Measurements from ENCODE around the gene CCDC144A.
A peak's percentile ranks its signal among the peaks of the same experiment; 100 is the strongest.
"Not testable (repeated sequence)": the region's sequence is repeated elsewhere in the genome, so short reads cannot be mapped to it uniquely, and the experiment has no call there.

The CCDC144A gene

GRCh38 chr17:16689731-16690281 lies at the start of gene CCDC144A:
CCDC144A (plus strand) TSS chr17:16690241; CDS start chr17:16690401, 160 bp downstream.
- DNase-seq (ENCODE audit: low read depth in 2 of 2) = peak; percentile 39 to 69

- no peak for DNase-seq (ENCODE audit: low read depth in 2 of 2)
Measured at GRCh38 chr17:16649585-16649984, 40.5 kb upstream of the CCDC144A start.

GRCh38 chr17:16652252-16652651 lies 37.8 kb upstream of the CCDC144A start:
- DNase-seq (ENCODE audit: low read depth in 2 of 2) = no peak

GRCh38 chr17:16652847-16653366 lies 37.1 kb upstream of the CCDC144A start:
- DNase-seq (ENCODE audit: low read depth in 2 of 2) = no peak

GRCh38 chr17:16653367-16654041 lies 36.5 kb upstream of the CCDC144A start, which contains the start of gene ZNF624:
ZNF624 (minus strand) TSS chr17:16653850.
- peak; percentile 75 to 88 for DNase-seq (ENCODE audit: low read depth in 2 of 2)

- DNase-seq (ENCODE audit: low read depth in 2 of 2) = no peak
Measured at GRCh38 chr17:16661217-16661616, 28.8 kb upstream of the CCDC144A start.

GRCh38 chr17:16662936-16663335 lies 27.1 kb upstream of the CCDC144A start:
- no peak for DNase-seq (ENCODE audit: low read depth in 2 of 2)

GRCh38 chr17:16666553-16666906 lies 23.5 kb upstream of the CCDC144A start:
- DNase-seq (ENCODE audit: low read depth in 2 of 2) = not testable (repeated sequence)

- not testable (repeated sequence) for DNase-seq (ENCODE audit: low read depth in 2 of 2)
Measured at GRCh38 chr17:16666907-16667636, 23.0 kb upstream of the CCDC144A start.

GRCh38 chr17:16676676-16677268 lies 13.3 kb upstream of the CCDC144A start:
- no peak for DNase-seq (ENCODE audit: low read depth in 2 of 2)

GRCh38 chr17:16683290-16684138 lies 6.5 kb upstream of the CCDC144A start:
- DNase-seq (ENCODE audit: low read depth in 2 of 2) = not testable (repeated sequence)

- not testable (repeated sequence) for DNase-seq (ENCODE audit: low read depth in 2 of 2)
Measured at GRCh38 chr17:16686019-16686418, 4.0 kb upstream of the CCDC144A start.

- not testable (repeated sequence) for DNase-seq (ENCODE audit: low read depth in 2 of 2)
Measured at GRCh38 chr17:16687151-16687550, 2.9 kb upstream of the CCDC144A start.

- DNase-seq (ENCODE audit: low read depth in 2 of 2) = not testable (repeated sequence)
Measured at GRCh38 chr17:16690447-16690846, 406 bp downstream of the CCDC144A start.

GRCh38 chr17:16697603-16698002 lies 7.6 kb downstream of the CCDC144A start:
- not testable (repeated sequence) for DNase-seq (ENCODE audit: low read depth in 2 of 2)

- not testable (repeated sequence) for DNase-seq (ENCODE audit: low read depth in 2 of 2)
Measured at GRCh38 chr17:16745492-16746203, 55.6 kb downstream of the CCDC144A start.

- DNase-seq (ENCODE audit: low read depth in 2 of 2) = not testable (repeated sequence)
Measured at GRCh38 chr17:16746571-16746970, 56.5 kb downstream of the CCDC144A start.

- not testable (repeated sequence) for DNase-seq (ENCODE audit: low read depth in 2 of 2)
Measured at GRCh38 chr17:16750515-16750914, 60.5 kb downstream of the CCDC144A start.

- DNase-seq (ENCODE audit: low read depth in 2 of 2) = not testable (repeated sequence)
Measured at GRCh38 chr17:16751224-16751923, 61.3 kb downstream of the CCDC144A start.

- DNase-seq (ENCODE audit: low read depth in 2 of 2) = not testable (repeated sequence)
Measured at GRCh38 chr17:16751924-16752287, 61.9 kb downstream of the CCDC144A start.
